Medulla oblongata (tissue), 1 donor: Measurements from ENCODE around the gene SLU7.
A peak's percentile ranks its signal among the peaks of the same experiment; 100 is the strongest.

Experiments
- DNase-seq: peaks from one replicate; pipeline ENCODE4 v3.0.0-alpha.2; 2015; ENCODE audit errors: extremely low spot score

SLU7 gene

GRCh38 chr5:160418561-160419457 is at the start of gene SLU7:
Gene SLU7 (minus strand): TSS chr5:160419081. CDS start chr5:160415294, 3,787 bp downstream.
- DNase-seq, result peak; percentile 95

- DNase-seq, result no peak
Observed at GRCh38 chr5:160468363-160468975, 49.6 kb upstream of the SLU7 start.

GRCh38 chr5:160467555-160468362 is 48.9 kb upstream of the SLU7 start:
- DNase-seq, result peak; percentile 70

GRCh38 chr5:160466889-160467554 is 48.1 kb upstream of the SLU7 start:
- no peak for DNase-seq

GRCh38 chr5:160466116-160466515 is 47.2 kb upstream of the SLU7 start:
- DNase-seq, result no peak

GRCh38 chr5:160464466-160464797 is 45.6 kb upstream of the SLU7 start:
- no peak for DNase-seq

GRCh38 chr5:160463740-160464465 is 45.0 kb upstream of the SLU7 start:
- DNase-seq, result no peak

GRCh38 chr5:160463227-160463626 is 44.3 kb upstream of the SLU7 start:
- DNase-seq, result no peak

GRCh38 chr5:160462167-160462566 is 43.3 kb upstream of the SLU7 start:
- no peak for DNase-seq

GRCh38 chr5:160461378-160461777 is 42.5 kb upstream of the SLU7 start:
- DNase-seq, result no peak

GRCh38 chr5:160460377-160461049 is 41.6 kb upstream of the SLU7 start:
- no peak for DNase-seq

GRCh38 chr5:160458806-160459800 is 40.2 kb upstream of the SLU7 start:
- DNase-seq, result no peak

- no peak for DNase-seq
Observed at GRCh38 chr5:160457252-160457651, 38.4 kb upstream of the SLU7 start.

- no peak for DNase-seq
Observed at GRCh38 chr5:160456480-160457177, 37.7 kb upstream of the SLU7 start.

- DNase-seq, result no peak
Observed at GRCh38 chr5:160455600-160455999, 36.7 kb upstream of the SLU7 start.

GRCh38 chr5:160453751-160454150 is 34.9 kb upstream of the SLU7 start:
- DNase-seq, result no peak

GRCh38 chr5:160452795-160453194 is 33.9 kb upstream of the SLU7 start:
- DNase-seq, result peak; percentile 22

GRCh38 chr5:160452036-160452435 is 33.2 kb upstream of the SLU7 start:
- DNase-seq, result no peak

- no peak for DNase-seq
Observed at GRCh38 chr5:160451281-160451680, 32.4 kb upstream of the SLU7 start.
